ENCODE measurements around the gene RFX5. TPM values are rescaled to one million over a fixed set of nuclear protein-coding genes. Genes with fewer than 3 reads are reported as not detected.

Gene RFX5
- total and polyA plus RNA-seq, 2 donors: 31.2 to 42.9 TPM

GRCh38 chr1:151292207-151293030 lies 54.6 kb downstream of the RFX5 start:
- H3K36me3 ChIP-seq (ENCODE audit: insufficient read depth): peaks cover 9% of the 10 kb centered on the region
- no peak overlapping the region for H3K27ac ChIP-seq (ENCODE audit: low read depth)
- H3K4me1 ChIP-seq (ENCODE audit: insufficient read depth): no peaks in the 10 kb centered on the region
- no peak overlapping the region for H3K4me3 ChIP-seq (ENCODE audit: low read depth, low read length)
- DNase-seq (ENCODE audit: extremely low spot score): no peak
- WGBS: 78% methylated on average over 13 of the region's 13 CpGs

DNA sequence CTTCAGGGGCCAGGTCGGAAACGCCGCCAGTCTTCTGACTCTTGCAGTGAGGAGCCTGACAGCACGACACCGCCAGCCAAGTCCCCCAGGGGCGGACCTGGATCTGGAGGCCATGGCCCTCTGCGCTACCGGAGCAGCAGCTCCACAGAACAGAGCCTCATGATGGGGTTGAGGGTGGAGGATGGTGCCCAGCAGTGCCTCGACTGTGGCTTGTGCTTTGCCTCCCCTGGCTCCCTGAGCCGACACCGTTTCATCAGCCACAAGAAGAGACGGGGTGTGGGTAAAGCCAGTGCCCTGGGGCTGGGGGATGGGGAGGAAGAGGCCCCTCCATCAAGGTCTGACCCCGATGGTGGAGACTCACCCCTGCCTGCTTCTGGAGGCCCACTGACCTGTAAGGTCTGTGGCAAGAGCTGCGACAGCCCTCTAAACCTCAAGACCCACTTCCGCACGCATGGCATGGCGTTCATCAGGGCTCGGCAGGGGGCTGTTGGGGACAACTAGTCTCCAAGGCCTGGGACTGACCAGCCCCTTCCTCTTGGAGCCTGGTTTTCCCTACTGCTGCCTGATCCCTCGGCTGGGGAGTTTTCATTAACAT lies 56.2 kb downstream of the RFX5 start:
- H3K36me3 ChIP-seq (ENCODE audit: insufficient read depth): peaks cover 9% of the 10 kb centered on the region
- WGBS: 81% methylated on average over 19 of the region's 19 CpGs
- no peaks in the 10 kb centered on the region for H3K4me1 ChIP-seq (ENCODE audit: insufficient read depth)
- H3K27ac ChIP-seq (ENCODE audit: low read depth): no peak overlapping the region
- H3K4me3 ChIP-seq (ENCODE audit: low read depth, low read length): no peak overlapping the region
- no peak for DNase-seq (ENCODE audit: extremely low spot score)

Small RNA genes lying within 50 kb of the gene (small RNA-seq; reads per million reads assigned to genes)
- 0.12 reads per million for gene RN7SL444P

Other genes with a start within 250 kb of the RFX5 start
- gene SEMA6C, start 200.6 kb downstream of the RFX5 start, total RNA-seq: 10.4 TPM
- 13.7 TPM for gene SEMA6C, start 200.6 kb downstream of the RFX5 start, polyA plus RNA-seq
- gene TNFAIP8L2, start 190.6 kb downstream of the RFX5 start, total RNA-seq: 4.0 TPM
- gene TNFAIP8L2, start 190.6 kb downstream of the RFX5 start, polyA plus RNA-seq: 5.4 TPM
- 6.8 TPM for gene LYSMD1, start 181.3 kb downstream of the RFX5 start, total RNA-seq
- 14.0 TPM for gene LYSMD1, start 181.3 kb downstream of the RFX5 start, polyA plus RNA-seq
- gene SCNM1, start 181.1 kb downstream of the RFX5 start, total RNA-seq: 22.4 TPM
- 49.5 TPM for gene SCNM1, start 181.1 kb downstream of the RFX5 start, polyA plus RNA-seq
- 2.3 TPM for gene TMOD4, start 171.3 kb downstream of the RFX5 start, total RNA-seq
- gene TMOD4, start 171.3 kb downstream of the RFX5 start, polyA plus RNA-seq: 0.76 TPM
- 32.1 TPM for gene VPS72, start 157.1 kb downstream of the RFX5 start, total RNA-seq
- 44.4 TPM for gene VPS72, start 157.1 kb downstream of the RFX5 start, polyA plus RNA-seq
- 77.0 TPM for gene PIP5K1A, start 148.7 kb downstream of the RFX5 start, total RNA-seq
- 22.1 TPM for gene PIP5K1A, start 148.7 kb downstream of the RFX5 start, polyA plus RNA-seq
- gene PSMD4, start 92.5 kb downstream of the RFX5 start, total RNA-seq: 77.2 TPM
- gene PSMD4, start 92.5 kb downstream of the RFX5 start, polyA plus RNA-seq: 191 TPM
- 8.1 TPM for gene ZNF687, start 65.0 kb downstream of the RFX5 start, total RNA-seq
- 15.9 TPM for gene ZNF687, start 65.0 kb downstream of the RFX5 start, polyA plus RNA-seq
- gene PI4KB, start 19.8 kb downstream of the RFX5 start, total RNA-seq: 26.5 TPM
- 45.5 TPM for gene PI4KB, start 19.8 kb downstream of the RFX5 start, polyA plus RNA-seq
- gene SELENBP1, start 25.5 kb upstream of the RFX5 start, total RNA-seq: 32.9 TPM
- gene SELENBP1, start 25.5 kb upstream of the RFX5 start, polyA plus RNA-seq: 82.8 TPM
- gene PSMB4, start 52.3 kb upstream of the RFX5 start, total RNA-seq: 217 TPM
- gene PSMB4, start 52.3 kb upstream of the RFX5 start, polyA plus RNA-seq: 323 TPM
- gene POGZ, start 112.2 kb upstream of the RFX5 start, total RNA-seq: 86.9 TPM
- gene POGZ, start 112.2 kb upstream of the RFX5 start, polyA plus RNA-seq: 32.1 TPM
- gene CGN, start 164.1 kb upstream of the RFX5 start, total RNA-seq: 5.9 TPM
- gene CGN, start 164.1 kb upstream of the RFX5 start, polyA plus RNA-seq: 5.5 TPM
- 9.7 TPM for gene TUFT1, start 193.1 kb upstream of the RFX5 start, total RNA-seq
- gene TUFT1, start 193.1 kb upstream of the RFX5 start, polyA plus RNA-seq: 8.5 TPM